ENCODE results near the gene ATG4C.

GRCh38 chr1:62856960-62857359 lies 73.0 kb downstream of the ATG4C start:
- no peak for TF ChIP-seq REST (IDR thresholded peaks at IDR 0.05; ENCODE audit: insufficient replicate concordance, low read depth)
- no peak for TF ChIP-seq CTCF (IDR thresholded peaks at IDR 0.05; ENCODE audit: insufficient read depth, low read length)

All from HL-60 (cell line).